Duodenal mucosa (tissue), 2 donors: Measurements from ENCODE around the gene ADAMTS7.
"Not testable (repeated sequence)": the region's sequence is repeated elsewhere in the genome, so short reads cannot be mapped to it uniquely, and the experiment has no call there.

Experiments used
- H3K27ac ChIP-seq: one replicate; pipeline ENCODE4 v1.7.0; 2013; ENCODE audit warnings: low read depth, low read length
- H3K27me3 ChIP-seq, 2 donors: one replicate each; pipeline ENCODE4 v1.7.0; 2013; ENCODE audit warnings: low read length in 2 of 2, control low read depth in 1 of 2; ENCODE audit not compliant: insufficient read depth in 2 of 2, control insufficient read depth in 1 of 2
- H3K36me3 ChIP-seq, 2 donors: one replicate each; pipeline ENCODE4 v1.7.0; 2013; ENCODE audit warnings: low read length in 2 of 2, control low read depth in 1 of 2; ENCODE audit not compliant: insufficient read depth in 2 of 2, control insufficient read depth in 1 of 2
- H3K4me1 ChIP-seq, 2 donors: one replicate each; pipeline ENCODE4 v1.7.0; 2013; ENCODE audit warnings: low read length in 2 of 2, control low read depth in 1 of 2; ENCODE audit not compliant: insufficient read depth in 2 of 2, control insufficient read depth in 1 of 2
- H3K4me3 ChIP-seq, 2 donors: one replicate each; pipeline ENCODE4 v1.7.0; 2013; ENCODE audit warnings: low read length in 2 of 2, low read depth in 1 of 2
- H3K9ac ChIP-seq, 2 donors: one replicate each; pipeline ENCODE4 v1.7.0; 2013; ENCODE audit warnings: low read length in 2 of 2, low read depth in 1 of 2
- H3K9me3 ChIP-seq, 2 donors: one replicate each; pipeline ENCODE4 v1.7.0; 2013; ENCODE audit warnings: low read length in 2 of 2, control low read depth in 1 of 2; ENCODE audit not compliant: control insufficient read depth in 1 of 2

ADAMTS7 gene

DNA sequence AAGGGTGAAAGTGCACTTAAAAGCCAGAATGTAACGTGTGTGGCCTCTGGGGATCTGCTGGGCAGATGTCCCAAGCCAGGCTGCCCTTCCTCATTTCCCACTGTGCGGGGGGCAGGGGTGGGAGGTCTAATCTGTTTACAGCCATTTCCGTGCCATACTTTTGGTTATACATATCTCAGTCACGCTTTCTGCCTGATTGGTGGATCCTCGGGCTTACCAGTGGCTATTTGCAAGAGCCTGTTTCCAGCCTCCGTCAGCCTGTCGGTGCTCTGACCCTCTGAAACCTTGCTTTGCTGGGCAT, 58.0 kb downstream of the ADAMTS7 start:
- H3K36me3 ChIP-seq, H3K4me3 ChIP-seq: not testable (repeated sequence)

GRCh38 chr15:78752492-78753358, 58.5 kb downstream of the ADAMTS7 start:
- H3K9me3 ChIP-seq = no peaks in the 10 kb centered on the region
- H3K9ac ChIP-seq = no peak overlapping the region
- no peaks in the 10 kb centered on the region for H3K4me1 ChIP-seq
- H3K4me3 ChIP-seq = no peak overlapping the region
- no peaks in the 10 kb centered on the region for H3K36me3 ChIP-seq
- H3K27ac ChIP-seq = no peak overlapping the region
- H3K27me3 ChIP-seq = no peaks in the 10 kb centered on the region

More for the DNA sequence above, 58.0 kb downstream of the ADAMTS7 start:
- H3K9me3 ChIP-seq, H3K9ac ChIP-seq, H3K27ac ChIP-seq, H3K27me3 ChIP-seq, H3K4me1 ChIP-seq: not testable (repeated sequence)

- H3K27me3 ChIP-seq = no peaks in the 10 kb centered on the region
- H3K27ac ChIP-seq = no peak overlapping the region
- H3K4me3 ChIP-seq = no peak overlapping the region
- no peaks in the 10 kb centered on the region for H3K36me3 ChIP-seq
- no peaks in the 10 kb centered on the region for H3K9me3 ChIP-seq
- H3K9ac ChIP-seq = no peak overlapping the region
- H3K4me1 ChIP-seq = no peaks in the 10 kb centered on the region
Observed at GRCh38 chr15:78751602-78751979, 59.7 kb downstream of the ADAMTS7 start.

- H3K4me1 ChIP-seq, H3K27ac ChIP-seq, H3K9me3 ChIP-seq, H3K4me3 ChIP-seq, H3K27me3 ChIP-seq, H3K36me3 ChIP-seq, H3K9ac ChIP-seq: not testable (repeated sequence)
Observed at GRCh38 chr15:78750974-78751601, 60.2 kb downstream of the ADAMTS7 start.

DNA sequence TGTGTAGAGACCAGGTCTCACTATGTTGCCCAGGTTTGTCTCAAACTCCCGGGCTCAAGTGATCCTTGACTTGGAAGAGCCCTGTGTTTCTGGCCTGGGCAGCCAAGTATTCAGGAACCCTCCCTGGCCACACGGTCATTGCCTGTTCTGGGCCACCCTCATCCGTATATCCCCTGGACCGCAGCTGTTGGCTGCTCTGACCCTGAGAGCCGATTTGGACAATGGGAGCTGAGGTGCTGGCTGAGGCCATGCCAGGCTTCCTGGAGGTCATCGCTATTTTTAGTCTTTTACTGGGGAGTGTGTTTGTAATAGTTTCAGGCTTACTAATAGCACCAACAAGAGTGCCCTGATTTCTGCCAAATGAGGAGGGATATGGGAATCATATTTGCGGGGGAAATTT, 60.7 kb downstream of the ADAMTS7 start:
- Histone ChIP-seq H3K36me3 (no peaks in the 10 kb centered on the region), H3K27me3 (no peaks in the 10 kb centered on the region), H3K9ac (no peak overlapping the region), H3K4me3 (no peak overlapping the region), H3K4me1 (no peaks in the 10 kb centered on the region), H3K27ac (no peak overlapping the region), H3K9me3 (no peaks in the 10 kb centered on the region)

GRCh38 chr15:78749831-78750230, 61.4 kb downstream of the ADAMTS7 start:
- H3K4me1 ChIP-seq = no peaks in the 10 kb centered on the region
- no peaks in the 10 kb centered on the region for H3K27me3 ChIP-seq
- H3K27ac ChIP-seq = no peak overlapping the region
- no peak overlapping the region for H3K9ac ChIP-seq
- H3K4me3 ChIP-seq = no peak overlapping the region
- no peaks in the 10 kb centered on the region for H3K36me3 ChIP-seq
- no peaks in the 10 kb centered on the region for H3K9me3 ChIP-seq

DNA sequence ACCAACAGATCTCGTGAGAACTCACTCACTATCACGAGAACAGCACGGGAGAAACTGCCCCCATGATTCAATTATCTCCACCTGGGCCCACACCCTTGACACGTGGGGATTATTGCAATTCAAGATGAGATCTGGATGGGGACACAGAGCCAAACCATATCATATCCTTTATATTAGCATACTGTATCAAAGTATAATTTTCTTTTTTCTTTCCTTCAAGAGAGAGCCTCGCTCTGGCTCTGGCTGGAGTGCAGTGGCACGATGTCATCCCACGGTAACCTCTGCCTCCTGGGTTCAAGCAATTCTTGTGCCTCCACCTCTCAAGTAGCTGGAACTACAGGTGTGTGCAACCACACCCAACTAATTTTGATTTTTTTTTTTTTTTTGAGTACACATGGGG, 63.4 kb downstream of the ADAMTS7 start:
- not testable (repeated sequence) for H3K27me3 ChIP-seq, H3K4me3 ChIP-seq, H3K9me3 ChIP-seq, H3K9ac ChIP-seq, H3K4me1 ChIP-seq, H3K36me3 ChIP-seq, H3K27ac ChIP-seq

- not testable (repeated sequence) for H3K27ac ChIP-seq, H3K36me3 ChIP-seq, H3K9ac ChIP-seq, H3K27me3 ChIP-seq, H3K4me3 ChIP-seq, H3K4me1 ChIP-seq, H3K9me3 ChIP-seq
Observed at GRCh38 chr15:78741674-78742073, 69.6 kb downstream of the ADAMTS7 start.

GRCh38 chr15:78740904-78741274, 70.4 kb downstream of the ADAMTS7 start:
- no peak overlapping the region for H3K27ac ChIP-seq
- no peaks in the 10 kb centered on the region for H3K9me3 ChIP-seq
- peaks cover 0 to 4% of the 10 kb centered on the region in 2 donors for H3K4me1 ChIP-seq
- no peak overlapping the region for H3K9ac ChIP-seq
- H3K4me3 ChIP-seq = no peak overlapping the region
- no peaks in the 10 kb centered on the region for H3K36me3 ChIP-seq
- H3K27me3 ChIP-seq = peaks cover 0 to 3% of the 10 kb centered on the region in 2 donors

GRCh38 chr15:78739996-78740903, 71.0 kb downstream of the ADAMTS7 start:
- H3K4me3 ChIP-seq = no peak overlapping the region
- H3K4me1 ChIP-seq = peaks cover 0 to 4% of the 10 kb centered on the region in 2 donors
- no peaks in the 10 kb centered on the region for H3K36me3 ChIP-seq
- no peak overlapping the region for H3K9ac ChIP-seq
- H3K27ac ChIP-seq = no peak overlapping the region
- H3K27me3 ChIP-seq = peaks cover 0 to 3% of the 10 kb centered on the region in 2 donors
- no peaks in the 10 kb centered on the region for H3K9me3 ChIP-seq
